AG10803 (cell line): ENCODE measurements around the gene NPHP4.

Experiments
- DNase-seq: peaks from one replicate; pipeline ENCODE4 v3.0.0; 2010; ENCODE audit warnings: low read depth
- H3K4me3 ChIP-seq: 2 replicates; pipeline ENCODE4 v1.5.1; 2011; ENCODE audit warnings: mild to moderate bottlenecking, low read length, control low read depth
- CTCF ChIP-seq: conservative IDR thresholded peaks from 2 replicates; pipeline ENCODE4 v1.5.1; 2011; ENCODE audit warnings: mild to moderate bottlenecking, low read length, control low read depth, inconsistent platforms

The NPHP4 gene

GRCh38 chr1:5827516-5827915, 164.7 kb downstream of the NPHP4 start:
- TF ChIP-seq CTCF: no peak
- DNase-seq: no peak
- H3K4me3 ChIP-seq: no peak overlapping the region

DNA sequence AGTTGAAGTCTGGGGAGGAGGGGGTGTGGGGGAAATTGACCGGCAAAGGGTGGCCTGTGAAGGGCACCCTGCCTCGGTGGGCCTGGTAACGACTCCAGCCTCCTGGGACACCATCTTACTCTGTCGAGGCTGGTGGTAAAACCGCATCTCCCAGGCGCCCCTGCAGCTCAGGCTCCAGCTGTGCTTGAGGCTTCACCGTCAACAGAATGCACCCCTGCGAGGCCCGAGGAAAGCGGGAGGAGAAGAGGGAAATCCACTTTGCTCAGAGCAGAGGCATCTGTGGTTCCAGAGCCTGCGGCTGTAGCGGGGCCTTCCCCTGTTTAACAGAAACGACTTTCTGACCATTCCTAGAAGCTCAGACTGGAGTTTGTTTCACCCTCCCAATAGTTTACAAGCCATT, 165.6 kb downstream of the NPHP4 start:
- no peak for DNase-seq
- TF ChIP-seq CTCF: no peak
- H3K4me3 ChIP-seq: no peak overlapping the region

DNA sequence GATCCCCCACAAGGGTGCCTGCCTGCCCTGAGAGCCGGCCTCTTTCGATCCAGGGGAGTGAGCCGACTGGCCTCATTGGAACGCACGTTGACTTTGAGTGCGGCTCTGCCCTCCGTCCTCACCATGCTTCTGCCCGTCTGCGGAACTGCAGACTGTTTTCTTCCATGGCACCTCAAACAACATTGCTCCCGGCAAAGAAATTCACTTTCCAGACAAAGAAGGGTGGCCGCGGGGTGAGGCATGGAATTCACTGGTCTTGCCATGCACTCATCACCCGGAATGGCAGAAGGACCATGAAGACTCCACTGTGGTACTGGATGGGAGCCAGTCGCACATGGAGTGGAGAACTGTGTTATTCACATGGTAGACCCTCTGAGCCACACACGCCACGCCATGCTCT, 169.5 kb downstream of the NPHP4 start:
- TF ChIP-seq CTCF: no peak
- no peak for DNase-seq
- no peak overlapping the region for H3K4me3 ChIP-seq

- DNase-seq: no peak
- H3K4me3 ChIP-seq: no peak overlapping the region
- no peak for TF ChIP-seq CTCF
These were observed 170.0 kb downstream of the NPHP4 start for GRCh38 chr1:5822266-5822665.

- no peak overlapping the region for H3K4me3 ChIP-seq
- no peak for DNase-seq
- no peak for TF ChIP-seq CTCF
These were observed 170.6 kb downstream of the NPHP4 start for GRCh38 chr1:5821540-5822176.

- no peak overlapping the region for H3K4me3 ChIP-seq
- no peak for DNase-seq
- no peak for TF ChIP-seq CTCF
These were observed 172.2 kb downstream of the NPHP4 start for GRCh38 chr1:5820026-5820421.

DNA sequence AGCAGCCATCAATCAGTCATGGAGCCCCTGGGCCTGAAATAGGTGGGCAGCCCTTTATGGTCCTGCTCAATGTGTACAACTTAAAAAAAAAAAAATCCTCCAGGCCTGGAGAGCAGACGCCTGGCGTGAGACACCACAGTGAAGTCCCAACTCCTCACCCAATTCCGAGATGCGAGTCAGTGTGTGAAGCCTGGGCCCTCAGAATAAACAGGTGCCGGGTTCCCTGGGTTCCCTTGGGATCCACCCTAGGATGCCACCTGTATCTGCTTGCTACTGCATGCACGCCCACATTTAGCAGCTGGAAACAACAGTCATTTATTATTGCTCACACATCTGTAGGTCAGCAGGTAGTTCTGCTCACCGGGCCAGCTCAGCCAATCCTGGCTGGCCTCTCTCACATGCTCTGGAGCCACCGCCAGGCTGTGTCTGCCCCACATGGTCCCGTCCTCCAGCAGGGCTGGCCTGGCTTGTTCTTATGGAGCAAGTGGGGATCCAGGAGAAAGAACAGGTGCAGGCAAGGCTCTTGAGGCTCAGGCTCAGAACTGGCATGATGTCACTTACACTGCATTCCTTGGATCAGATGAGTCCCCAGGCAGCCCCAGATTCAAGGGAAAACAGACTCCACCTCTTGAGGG, 172.7 kb downstream of the NPHP4 start:
- DNase-seq: no peak
- H3K4me3 ChIP-seq: no peak overlapping the region
- no peak for TF ChIP-seq CTCF
